GM18507 (cell line): ENCODE measurements around the gene CACNA1D.

Experiments used
- DNase-seq: peaks from one replicate; pipeline ENCODE4 v3.0.0; 2011; ENCODE audit warnings: low read depth; ENCODE audit not compliant: insufficient read length; ENCODE audit errors: extremely low spot score
- FAIRE-seq: peaks from 2 replicates; lab custom pipeline; 2011; peaks lifted over from hg19 to GRCh38; lab: Jason Lieb, UNC

CACNA1D gene

GRCh38 chr3:53754325-53754724 is 259.9 kb downstream of the CACNA1D start:
- DNase-seq: no peak
- FAIRE-seq: no peak

- no peak for DNase-seq
- FAIRE-seq: no peak
Observed at GRCh38 chr3:53758846-53759245, 264.4 kb downstream of the CACNA1D start.

DNA sequence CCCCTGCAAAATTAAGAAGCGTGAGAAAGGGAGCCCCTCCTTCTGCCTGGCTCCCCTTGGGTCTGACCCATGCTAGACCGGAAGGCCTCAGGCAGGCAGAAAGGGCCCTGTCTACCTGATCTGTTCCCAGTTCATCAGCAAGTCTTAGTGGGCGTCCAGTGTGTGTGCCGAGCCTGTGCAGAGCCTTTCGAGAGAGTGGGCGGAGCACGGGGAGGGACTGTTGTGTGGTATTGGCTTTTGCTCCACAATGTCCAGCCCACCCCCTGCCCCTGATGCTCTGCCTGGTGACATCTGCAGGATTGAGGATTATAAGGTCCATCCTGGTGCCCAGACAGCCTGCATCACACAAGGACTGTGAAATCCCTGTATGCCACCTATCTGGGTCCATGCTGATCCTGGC is 268.9 kb downstream of the CACNA1D start:
- no peak for DNase-seq
- FAIRE-seq: no peak

DNA sequence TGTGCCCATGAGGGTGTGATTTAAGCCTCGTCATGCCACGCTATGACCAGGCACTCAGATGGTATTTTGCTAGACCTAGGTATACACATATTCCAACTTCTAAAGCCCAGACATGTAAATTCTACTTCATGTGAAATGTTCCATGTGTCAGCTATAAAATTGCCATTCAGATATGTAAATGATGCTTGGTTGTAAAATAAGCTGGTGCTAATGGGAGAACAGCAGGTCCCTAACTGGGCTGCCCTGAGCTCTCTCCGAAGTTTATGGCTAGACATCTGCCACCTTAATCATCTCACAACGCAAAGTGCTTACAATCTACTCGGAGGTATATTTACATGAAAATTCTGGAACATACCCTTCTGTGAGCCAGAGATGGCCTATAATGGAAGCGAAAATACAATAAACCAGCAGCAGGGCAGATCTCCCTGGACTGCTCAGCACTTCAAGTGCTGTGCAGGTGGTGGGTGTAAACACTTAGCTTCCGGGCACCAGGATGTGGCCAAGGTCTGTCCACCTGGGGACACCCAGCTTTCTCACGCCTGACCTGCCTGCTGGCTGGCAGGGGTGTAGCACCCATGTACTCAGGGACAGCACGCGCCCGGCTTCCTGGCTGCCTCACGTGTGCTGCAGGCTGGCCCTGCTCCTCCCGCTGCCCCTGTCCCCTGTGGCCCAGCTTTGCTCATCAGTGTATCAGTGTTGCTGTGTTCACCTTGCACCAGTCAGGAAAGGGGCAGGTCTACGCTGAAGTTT is 269.8 kb downstream of the CACNA1D start:
- DNase-seq (no peak), FAIRE-seq (no peak)

DNA sequence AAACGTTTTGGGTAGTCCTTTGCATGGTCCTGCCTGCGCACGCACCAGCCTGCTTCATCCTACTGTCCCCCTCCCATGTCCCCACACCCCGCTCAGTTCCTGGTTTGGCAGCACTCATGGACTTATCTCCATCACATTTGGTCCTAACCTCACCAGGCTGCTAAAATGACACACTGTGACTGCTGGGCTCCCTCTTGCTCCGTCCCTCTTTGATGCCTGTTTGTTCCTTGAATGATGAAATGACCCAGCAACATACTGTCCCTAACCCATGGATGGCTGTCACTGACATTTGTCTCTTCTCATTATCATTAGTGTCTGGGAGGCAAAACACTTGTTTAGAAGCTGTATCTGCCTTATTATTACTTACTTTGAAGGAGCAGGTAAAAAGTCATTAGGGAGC is 271.3 kb downstream of the CACNA1D start:
- DNase-seq: no peak
- FAIRE-seq: no peak

DNA sequence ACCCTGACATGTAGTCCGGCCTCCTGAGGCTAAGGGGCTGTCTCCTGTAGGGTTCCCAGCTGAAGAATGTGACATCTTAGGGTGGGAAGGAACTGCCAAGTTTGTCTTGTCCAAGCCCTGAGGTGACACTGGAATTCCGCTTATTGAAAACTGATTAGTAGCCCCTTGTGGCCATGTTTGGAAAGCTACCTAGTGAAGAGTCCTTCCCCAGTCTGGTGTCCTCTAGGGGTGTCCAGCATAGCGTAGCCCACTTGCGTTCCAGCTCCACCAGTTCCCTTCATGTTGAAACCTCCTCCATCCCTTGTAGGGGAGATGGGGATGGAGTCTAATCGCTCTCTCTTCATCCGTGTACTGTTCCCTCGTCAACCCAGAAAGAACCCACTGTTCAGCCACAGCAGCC is 272.3 kb downstream of the CACNA1D start:
- FAIRE-seq (no peak), DNase-seq (no peak)

DNA sequence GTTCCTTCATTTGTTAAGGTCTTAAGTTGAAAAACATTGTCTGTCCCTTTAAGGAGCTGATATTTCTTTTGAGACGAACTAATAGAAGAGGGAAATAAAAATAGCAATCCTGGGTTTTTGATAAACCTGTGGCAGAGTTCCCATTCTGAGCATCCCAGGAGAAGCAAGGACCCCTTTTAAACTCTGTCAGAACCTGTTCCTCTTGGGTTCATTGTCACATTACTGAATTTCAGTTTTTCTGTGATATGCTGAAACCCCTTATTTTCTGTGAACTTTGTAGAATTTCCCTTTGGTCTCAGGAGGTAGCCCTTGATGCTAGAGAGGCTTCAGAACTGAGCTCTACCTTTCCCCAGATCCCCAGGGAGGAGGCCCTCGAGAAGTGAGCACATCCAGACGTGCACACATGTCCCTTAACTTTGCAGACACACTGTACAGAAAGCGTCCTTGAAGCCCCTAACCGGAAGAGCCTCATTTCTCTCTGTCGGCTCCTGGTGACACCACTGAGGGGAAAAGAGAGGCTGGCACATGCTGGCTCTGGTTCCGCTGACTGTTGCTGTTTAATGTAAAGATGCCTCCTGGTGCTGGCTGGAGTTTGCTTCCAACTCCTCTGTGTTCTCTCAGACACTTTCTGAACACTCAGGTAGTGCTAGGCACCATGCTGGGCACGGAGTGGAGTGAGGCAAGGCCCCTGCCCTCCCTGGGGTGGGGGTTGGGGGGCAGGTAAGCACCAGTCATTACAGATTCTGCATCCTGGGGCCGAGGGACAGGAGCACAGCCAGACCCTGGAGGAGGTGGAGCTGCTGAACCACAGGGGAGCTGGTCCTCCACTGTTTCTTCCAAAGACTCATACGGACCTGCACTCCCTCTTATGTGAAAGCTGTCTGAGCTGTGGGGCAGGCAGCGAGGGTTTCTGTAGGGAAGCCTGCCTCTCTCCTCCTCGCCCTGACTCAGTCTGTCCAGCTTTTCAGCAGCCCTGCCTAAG is 274.4 kb downstream of the CACNA1D start:
- no peak for DNase-seq

GRCh38 chr3:53772562-53772961 is 278.2 kb downstream of the CACNA1D start:
- DNase-seq (no peak), FAIRE-seq (no peak)

More for the DNA sequence above, 274.4 kb downstream of the CACNA1D start:
- no peak for FAIRE-seq

DNA sequence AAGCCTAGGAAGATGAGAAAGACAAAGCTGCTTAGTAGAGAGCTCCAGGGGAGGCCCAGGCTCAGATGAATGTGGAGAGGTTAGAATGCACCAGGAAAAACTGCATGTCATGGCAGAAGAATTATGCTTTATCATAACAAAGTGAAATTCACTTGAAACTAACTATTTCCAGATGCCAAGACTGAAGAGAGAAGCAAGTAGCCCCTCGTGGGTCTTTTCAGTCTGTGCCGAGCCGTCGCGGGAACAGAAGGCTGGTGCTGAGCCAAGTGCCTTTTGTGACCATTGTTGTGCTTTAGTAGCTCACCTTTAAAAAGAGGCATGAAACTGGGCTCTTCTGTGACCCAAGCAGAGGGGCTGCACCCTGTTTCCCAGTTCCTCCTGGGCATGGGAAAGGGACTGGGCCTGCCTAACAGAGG is 278.6 kb downstream of the CACNA1D start:
- FAIRE-seq (no peak), DNase-seq (no peak)

DNA sequence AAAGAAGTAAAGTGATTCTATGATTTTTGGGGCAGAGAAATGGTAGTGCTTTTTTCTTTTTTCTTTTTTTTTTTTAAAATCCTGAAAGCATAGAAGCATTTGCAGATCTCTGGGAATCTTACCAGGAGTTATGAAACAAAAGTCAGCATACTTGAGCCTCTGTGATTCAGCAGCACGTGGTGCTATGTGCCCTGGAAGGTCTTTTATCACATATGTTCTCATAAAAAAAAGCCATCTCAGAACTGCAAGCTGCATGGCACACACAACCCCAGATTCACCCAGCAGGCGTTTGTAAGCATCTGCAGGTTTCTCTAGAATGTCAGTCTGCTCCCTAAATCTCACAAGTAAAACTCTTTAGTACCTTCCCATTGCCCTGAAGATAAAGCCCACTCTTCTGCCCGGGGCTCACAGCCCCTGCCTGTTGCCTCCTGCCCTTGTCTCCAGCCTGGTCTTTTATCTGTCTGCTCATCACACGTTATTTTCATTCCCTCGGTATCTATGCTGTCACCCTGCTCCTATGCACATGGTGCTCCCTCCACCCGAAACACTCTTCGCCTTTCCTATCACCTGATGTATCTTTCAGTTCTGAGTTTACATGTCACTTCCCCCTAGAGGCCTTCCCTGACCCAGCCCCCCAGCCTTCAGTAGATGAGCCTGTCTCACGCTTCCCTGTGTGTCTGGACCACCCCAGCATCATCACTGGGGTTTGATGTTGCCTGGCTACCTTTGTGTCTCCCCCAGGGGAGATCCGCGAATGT is 279.4 kb downstream of the CACNA1D start:
- DNase-seq (peak; percentile 52), FAIRE-seq (peak; percentile 94)

GRCh38 chr3:53774414-53774813 is 280.0 kb downstream of the CACNA1D start:
- FAIRE-seq (peak; percentile 9), DNase-seq (no peak)

- DNase-seq (no peak), FAIRE-seq (no peak)
Observed at GRCh38 chr3:53775018-53775417, 280.6 kb downstream of the CACNA1D start.

- DNase-seq (no peak), FAIRE-seq (no peak)
Observed at GRCh38 chr3:53775834-53776251, 281.4 kb downstream of the CACNA1D start.

- FAIRE-seq: no peak
- no peak for DNase-seq
Observed at GRCh38 chr3:53776494-53777101, 282.2 kb downstream of the CACNA1D start.

DNA sequence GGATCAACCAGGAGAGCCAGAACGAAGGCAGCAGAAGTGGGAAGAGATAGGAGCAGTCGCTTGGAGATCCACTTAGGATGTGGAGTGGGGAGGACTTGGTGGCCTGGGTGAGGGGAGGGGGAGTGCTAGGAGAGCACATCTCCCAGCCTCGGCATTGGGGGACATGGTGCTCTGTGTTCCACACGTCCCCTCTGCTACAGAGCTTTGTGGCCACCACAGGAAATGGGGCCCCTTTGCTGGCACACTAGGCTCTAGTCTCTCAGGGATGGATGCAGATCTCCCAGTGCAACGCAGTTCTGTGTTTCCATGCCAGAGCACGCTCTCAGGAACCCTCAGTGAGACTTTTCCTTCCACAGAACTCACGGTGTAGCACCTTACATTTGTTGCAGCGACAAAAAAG is 283.1 kb downstream of the CACNA1D start:
- DNase-seq: no peak
- FAIRE-seq: no peak

GRCh38 chr3:53778153-53778552 is 283.7 kb downstream of the CACNA1D start:
- no peak for DNase-seq
- FAIRE-seq: no peak

- DNase-seq: no peak
Observed at GRCh38 chr3:53780171-53780570, 285.8 kb downstream of the CACNA1D start.

DNA sequence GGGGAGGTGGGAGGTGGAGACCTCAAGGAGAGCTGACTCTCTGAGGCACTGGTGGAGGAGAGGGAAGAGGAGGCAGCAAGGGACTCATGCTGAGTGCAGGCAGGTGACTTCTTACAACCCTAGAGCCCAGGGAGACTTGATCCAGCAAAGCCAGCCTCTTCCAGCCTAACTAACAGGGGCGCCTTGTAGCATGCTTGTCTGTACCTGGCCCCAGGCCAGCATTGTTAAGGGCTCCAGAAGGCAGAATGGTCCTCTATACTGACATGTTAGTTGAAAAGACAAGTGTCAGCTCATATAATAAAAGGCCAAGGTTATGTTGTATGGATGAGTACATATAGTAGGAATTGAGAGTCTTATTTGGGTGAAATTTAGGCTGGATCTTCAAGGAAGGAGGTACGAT is 286.4 kb downstream of the CACNA1D start:
- no peak for DNase-seq
- FAIRE-seq: no peak

More at GRCh38 chr3:53780171-53780570, 285.8 kb downstream of the CACNA1D start:
- no peak for FAIRE-seq

GRCh38 chr3:53787016-53787415 is 292.6 kb downstream of the CACNA1D start:
- DNase-seq (no peak), FAIRE-seq (no peak)
